Immature natural killer cell (primary cell): ENCODE measurements around the gene CRY2. TPM values are rescaled to one million over a fixed set of nuclear protein-coding genes. Genes with fewer than 3 reads are reported as not detected.
A peak's percentile ranks its signal among the peaks of the same experiment; 100 is the strongest.

Experiments used
- DNase-seq, 3 donors: peaks; one replicate each; pipeline ENCODE4 v3.0.0; 2022; ENCODE audit warnings: mixed read lengths in 1 of 3
- H3K27ac Mint-ChIP-seq, 6 donors: one replicate each; pipeline ENCODE4 v1.8.0; 2020; ENCODE audit warnings: mixed read lengths in 6 of 6, mild to moderate bottlenecking in 5 of 6, inconsistent platforms in 4 of 6, moderate library complexity in 3 of 6
- H3K27me3 Mint-ChIP-seq, 3 donors: one replicate each; pipeline ENCODE4 v1.8.0; 2020 to 2021; ENCODE audit warnings: low read depth in 3 of 3, mild to moderate bottlenecking in 3 of 3, mixed read lengths in 3 of 3, moderate library complexity in 3 of 3, inconsistent platforms in 1 of 3
- H3K36me3 Mint-ChIP-seq, 3 donors: one replicate each; pipeline ENCODE4 v1.8.0; 2020; ENCODE audit warnings: mixed read lengths in 3 of 3, inconsistent platforms in 2 of 3, mild to moderate bottlenecking in 2 of 3
- H3K4me1 Mint-ChIP-seq, 2 donors: one replicate each; pipeline ENCODE4 v1.8.0; 2020; ENCODE audit warnings: inconsistent platforms in 2 of 2, mild to moderate bottlenecking in 2 of 2, mixed read lengths in 2 of 2, moderate library complexity in 1 of 2
- H3K4me3 Mint-ChIP-seq, 5 donors: one replicate each; pipeline ENCODE4 v1.8.0; 2020; ENCODE audit warnings: mild to moderate bottlenecking in 5 of 5, mixed read lengths in 5 of 5, inconsistent platforms in 3 of 5, moderate library complexity in 3 of 5
- H3K9me3 Mint-ChIP-seq, 6 donors: one replicate each; pipeline ENCODE4 v1.8.0; 2020; ENCODE audit warnings: mild to moderate bottlenecking in 6 of 6, mixed read lengths in 6 of 6, inconsistent platforms in 4 of 6, moderate library complexity in 3 of 6
- polyA plus RNA-seq, 3 donors: library from polyadenylated mRNA; unstranded; fragments of 300-500 nt; fragmentation: Illumina TruSeq; gene quantifications; one replicate each; pipeline ENCODE4 v1.2.3, GENCODE V29; 2021

Gene CRY2
- polyA plus RNA-seq, 3 donors from 2014 or later, result 16.5 to 32.7 (median 20.8) TPM

DNA sequence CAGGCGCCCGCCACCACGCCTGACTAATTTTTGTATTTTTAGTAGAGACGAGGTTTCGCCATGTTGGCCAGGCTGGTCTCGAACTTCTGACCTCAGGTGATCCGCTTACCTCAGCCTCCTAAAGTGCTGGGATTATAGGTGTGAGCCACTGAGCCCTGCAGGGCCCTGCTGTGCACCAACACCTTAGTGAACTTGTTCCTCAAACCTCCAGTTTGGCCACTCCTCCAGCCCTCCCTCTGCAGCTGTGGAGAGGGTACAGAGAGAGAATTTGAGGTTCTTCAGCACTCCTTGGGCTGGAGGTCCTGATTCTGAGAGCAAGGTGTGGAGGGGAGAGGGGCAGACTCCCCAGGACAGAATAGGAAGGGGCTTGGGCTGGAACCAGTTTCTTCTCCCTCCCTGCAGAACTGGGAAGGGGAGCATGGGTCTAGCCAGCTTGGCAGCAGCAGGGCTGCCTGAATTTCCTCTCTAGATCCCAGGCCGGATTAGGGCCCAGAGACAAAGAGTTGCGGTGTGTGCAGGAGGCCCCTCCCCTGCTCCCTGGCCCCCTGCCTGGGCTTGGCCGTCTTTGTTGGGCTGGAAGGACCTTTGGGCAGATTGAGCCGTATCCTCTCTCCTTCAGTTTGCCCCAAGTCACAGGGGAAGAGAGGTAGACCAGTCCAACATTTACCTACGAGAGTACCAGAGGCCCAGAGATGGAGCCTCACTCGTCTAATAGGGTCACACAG, 72.7 kb downstream of the CRY2 start:
- Mint-ChIP-seq H3K4me1 (peaks cover 51 to 57% of the 10 kb centered on the region in 2 donors), H3K27me3 (peaks cover 4 to 21% (median 15%) of the 10 kb centered on the region in 3 donors), H3K27ac (peak overlapping the region in 1 of 6 donors; percentile 34), H3K36me3 (peaks cover 0 to 4% (median 0%) of the 10 kb centered on the region in 3 donors), H3K9me3 (no peaks in the 10 kb centered on the region), H3K4me3 (peak overlapping the region; percentile 21 to 97 (median 93))
- no peak for DNase-seq

DNA sequence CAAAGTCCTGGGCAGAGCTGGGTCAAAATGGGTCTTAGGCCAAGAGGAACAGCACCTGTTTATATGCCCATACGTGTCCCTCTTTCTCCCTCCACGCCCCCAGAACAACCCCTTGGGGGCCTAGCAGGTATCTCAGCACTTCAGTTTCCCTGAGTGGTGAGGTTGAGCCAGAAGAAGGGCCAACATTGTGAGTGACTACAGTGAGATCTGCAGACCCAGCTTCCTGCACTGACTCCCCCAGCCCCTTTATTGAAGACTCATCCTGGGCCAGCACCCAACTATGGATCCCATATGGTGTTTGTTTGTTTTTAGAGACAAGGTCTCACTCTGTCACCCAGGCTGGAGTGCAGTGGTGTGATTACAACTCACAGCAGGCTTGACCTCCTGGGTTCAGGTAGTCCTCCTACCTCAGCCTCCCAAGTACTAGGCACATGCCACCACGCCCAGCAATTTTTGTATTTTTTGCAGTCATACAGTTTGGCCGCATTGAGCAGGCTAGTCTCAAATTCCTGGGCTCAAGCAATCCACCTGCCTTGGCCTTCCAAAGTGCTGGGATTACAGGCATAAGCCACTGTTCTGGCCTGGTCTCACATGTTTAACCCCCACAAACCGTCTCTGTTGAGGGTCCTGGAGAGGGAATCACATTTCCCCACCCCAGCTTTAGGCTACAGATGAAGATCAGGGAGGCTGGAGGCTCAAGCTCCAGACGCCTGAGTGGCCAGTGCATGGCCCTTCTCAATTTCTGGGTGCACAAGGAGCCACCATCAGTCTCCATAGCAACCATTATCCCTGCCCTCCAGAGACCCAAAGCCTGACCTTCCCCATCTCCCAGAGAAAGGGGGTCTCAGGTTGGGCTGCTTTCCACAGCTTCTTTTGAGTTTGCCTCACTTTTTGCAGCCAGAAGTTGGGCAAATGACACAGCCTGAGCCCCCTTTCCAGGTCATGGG, 73.5 kb downstream of the CRY2 start:
- H3K4me1 Mint-ChIP-seq, result peaks cover 42 to 55% of the 10 kb centered on the region in 2 donors
- H3K27ac Mint-ChIP-seq, result no peak overlapping the region
- DNase-seq, result no peak
- H3K9me3 Mint-ChIP-seq, result no peaks in the 10 kb centered on the region
- peaks cover 0 to 4% (median 0%) of the 10 kb centered on the region in 3 donors for H3K36me3 Mint-ChIP-seq
- peak overlapping the region; percentile 23 to 78 (median 70) for H3K4me3 Mint-ChIP-seq
- peaks cover 4 to 19% (median 15%) of the 10 kb centered on the region in 3 donors for H3K27me3 Mint-ChIP-seq

DNA sequence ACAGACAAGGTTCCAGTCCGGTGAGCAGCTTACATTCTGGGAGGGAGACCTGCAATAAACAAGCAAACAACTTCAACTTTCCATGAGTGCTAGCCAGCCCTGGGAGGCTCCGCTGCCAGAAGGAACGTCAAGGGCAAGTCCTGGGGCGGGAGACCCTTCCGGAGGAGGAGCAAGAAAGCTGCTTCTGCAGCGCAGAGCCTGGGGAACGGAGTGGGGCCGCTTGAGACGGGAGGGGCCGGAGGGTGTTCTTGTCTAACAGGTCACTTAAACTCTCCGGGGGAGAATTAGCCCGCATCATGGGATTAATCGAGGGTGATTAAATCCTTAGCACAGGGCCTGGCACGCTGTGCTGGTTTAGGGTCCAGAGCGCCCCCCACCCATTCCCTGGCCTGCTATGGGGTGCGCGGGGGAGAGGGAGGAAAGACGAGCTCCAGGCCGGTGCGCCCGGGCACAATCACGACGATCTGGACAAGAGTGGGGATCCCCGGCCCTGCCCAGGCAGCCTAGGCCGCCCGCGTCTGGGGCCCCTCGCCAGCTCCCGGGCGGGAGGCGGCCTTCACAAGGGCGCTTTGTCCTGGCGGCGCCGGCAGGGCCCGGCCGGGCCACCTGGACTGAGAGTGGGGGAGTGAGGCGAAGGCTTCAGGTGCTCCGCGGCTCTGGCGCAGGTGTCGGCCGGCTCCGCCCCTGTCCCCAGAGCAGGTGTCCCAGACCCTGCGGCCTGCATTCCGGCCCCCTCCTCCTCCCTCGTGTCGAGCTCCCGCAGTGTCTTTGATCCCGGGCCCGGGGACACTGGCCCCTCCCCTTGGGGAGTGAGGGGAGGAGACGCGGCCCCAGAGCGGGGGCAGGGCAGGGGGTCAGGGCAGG, 74.5 kb downstream of the CRY2 start:
- peak overlapping the region; percentile 52 to 78 (median 70) for H3K4me3 Mint-ChIP-seq
- H3K27me3 Mint-ChIP-seq, result peaks cover 4 to 19% (median 15%) of the 10 kb centered on the region in 3 donors
- peaks cover 33 to 45% of the 10 kb centered on the region in 2 donors for H3K4me1 Mint-ChIP-seq
- H3K36me3 Mint-ChIP-seq, result peaks cover 0 to 4% (median 0%) of the 10 kb centered on the region in 3 donors
- H3K9me3 Mint-ChIP-seq, result no peaks in the 10 kb centered on the region
- H3K27ac Mint-ChIP-seq, result no peak overlapping the region
- no peak for DNase-seq

DNA sequence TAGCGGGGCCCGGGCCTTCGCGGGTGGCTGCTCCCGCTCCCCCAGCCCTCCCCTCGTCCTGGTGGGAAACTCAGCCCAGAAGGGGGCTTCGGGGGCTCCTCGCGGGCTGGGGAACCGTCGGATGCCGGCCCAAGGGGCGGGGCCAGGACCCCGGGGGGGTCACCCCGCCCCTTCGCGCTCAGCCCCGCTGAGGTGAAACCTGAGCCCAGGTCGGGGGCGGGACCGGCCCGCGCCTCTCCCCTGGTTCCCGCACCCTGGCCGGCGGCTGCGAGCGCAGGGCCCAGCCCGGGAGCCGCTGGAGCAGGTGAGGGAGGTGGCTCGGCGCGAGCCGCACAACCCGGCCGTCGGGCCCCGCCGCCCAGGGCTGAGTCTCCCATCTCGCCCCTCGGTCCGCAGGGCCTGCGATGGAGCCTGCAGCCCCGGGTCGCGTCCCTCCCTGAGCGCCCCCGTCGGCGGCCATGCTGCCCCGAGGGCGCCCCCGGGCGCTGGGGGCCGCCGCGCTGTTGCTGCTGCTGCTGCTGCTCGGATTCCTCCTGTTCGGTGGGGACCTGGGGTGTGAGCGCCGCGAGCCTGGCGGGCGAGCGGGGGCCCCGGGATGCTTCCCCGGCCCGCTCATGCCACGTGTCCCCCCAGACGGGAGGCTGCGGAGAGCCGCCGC, 75.3 kb downstream of the CRY2 start, which contains the start of gene LARGE2:
LARGE2 (plus strand) TSS at position 232 of the 658 bp plus-strand sequence; CDS start at position 459, 227 bp downstream.
- peaks cover 0 to 4% (median 0%) of the 10 kb centered on the region in 3 donors for H3K36me3 Mint-ChIP-seq
- DNase-seq, result peak in 1 of 3 donors; percentile 24
- no peaks in the 10 kb centered on the region for H3K9me3 Mint-ChIP-seq
- H3K27ac Mint-ChIP-seq, result no peak within 1 kb of the TSS
- peak within 1 kb of the TSS; percentile 70 to 85 (median 74) for H3K4me3 Mint-ChIP-seq
- peaks cover 33 to 44% of the 10 kb centered on the region in 2 donors for H3K4me1 Mint-ChIP-seq
- H3K27me3 Mint-ChIP-seq, result peaks cover 4 to 19% (median 15%) of the 10 kb centered on the region in 3 donors

DNA sequence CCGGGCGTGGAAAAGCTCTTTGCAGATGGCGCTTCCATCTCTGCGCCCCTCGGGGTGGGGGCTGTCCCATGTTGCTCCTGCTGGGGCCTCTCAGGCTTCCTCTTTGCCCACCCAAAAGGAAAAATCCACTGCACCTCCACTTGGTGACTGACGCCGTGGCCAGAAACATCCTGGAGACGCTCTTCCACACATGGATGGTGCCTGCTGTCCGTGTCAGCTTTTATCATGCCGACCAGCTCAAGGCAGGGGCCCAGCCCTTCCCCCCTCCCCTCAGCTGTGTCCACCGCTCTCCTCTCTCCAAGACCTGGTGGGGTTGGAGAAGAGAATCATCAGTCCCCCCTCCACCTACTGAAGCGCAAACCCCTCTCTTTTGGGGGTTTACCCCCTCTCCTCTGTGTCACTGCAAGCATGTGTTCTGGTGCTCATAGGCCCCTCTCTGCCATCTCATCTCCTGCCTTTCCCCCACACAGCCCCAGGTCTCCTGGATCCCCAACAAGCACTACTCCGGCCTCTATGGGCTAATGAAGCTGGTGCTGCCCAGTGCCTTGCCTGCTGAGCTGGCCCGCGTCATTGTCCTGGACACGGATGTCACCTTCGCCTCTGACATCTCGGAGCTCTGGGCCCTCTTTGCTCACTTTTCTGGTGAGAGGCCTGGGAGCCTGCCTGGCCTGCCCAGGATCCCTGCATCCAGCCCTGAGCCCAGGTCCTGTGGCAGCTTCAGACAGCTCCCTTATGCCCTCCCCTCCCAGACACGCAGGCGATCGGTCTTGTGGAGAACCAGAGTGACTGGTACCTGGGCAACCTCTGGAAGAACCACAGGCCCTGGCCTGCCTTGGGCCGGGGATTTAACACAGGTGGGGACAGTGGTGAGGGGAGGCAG, 77.0 kb downstream of the CRY2 start:
- Mint-ChIP-seq H3K9me3 (no peaks in the 10 kb centered on the region), H3K36me3 (peaks cover 0 to 4% (median 0%) of the 10 kb centered on the region in 3 donors), H3K4me1 (peaks cover 21 to 36% of the 10 kb centered on the region in 2 donors), H3K27ac (peak overlapping the region in 1 of 6 donors; percentile 36), H3K4me3 (peak overlapping the region; percentile 42 to 72 (median 57)), H3K27me3 (peaks cover 0 to 12% (median 12%) of the 10 kb centered on the region in 3 donors)
- DNase-seq, result no peak

DNA sequence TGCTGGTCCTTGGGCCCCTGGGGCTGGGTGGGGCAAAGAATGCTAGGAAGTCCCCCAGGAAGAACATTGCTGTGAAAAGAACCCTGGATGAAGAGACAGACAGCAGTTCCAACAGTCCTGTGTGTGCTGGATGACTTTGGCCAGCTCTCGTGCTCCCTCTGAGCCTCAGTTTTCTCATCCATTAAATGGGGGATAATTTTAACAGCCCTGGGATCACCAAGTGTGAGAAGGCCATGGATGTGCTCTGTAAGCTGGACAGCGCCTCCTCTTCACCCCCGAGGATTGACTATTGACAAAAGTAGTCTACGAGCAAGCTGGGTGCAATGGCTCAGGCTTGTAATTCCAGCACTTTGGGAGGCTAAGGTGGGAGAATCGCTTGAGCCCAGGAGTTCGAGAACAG, 77.7 kb downstream of the CRY2 start:
- Mint-ChIP-seq H3K27ac (no peak overlapping the region), H3K36me3 (peaks cover 0 to 4% (median 0%) of the 10 kb centered on the region in 3 donors), H3K27me3 (peaks cover 0 to 14% (median 13%) of the 10 kb centered on the region in 3 donors), H3K9me3 (no peaks in the 10 kb centered on the region), H3K4me3 (no peak overlapping the region), H3K4me1 (peaks cover 23 to 38% of the 10 kb centered on the region in 2 donors)
- no peak for DNase-seq

DNA sequence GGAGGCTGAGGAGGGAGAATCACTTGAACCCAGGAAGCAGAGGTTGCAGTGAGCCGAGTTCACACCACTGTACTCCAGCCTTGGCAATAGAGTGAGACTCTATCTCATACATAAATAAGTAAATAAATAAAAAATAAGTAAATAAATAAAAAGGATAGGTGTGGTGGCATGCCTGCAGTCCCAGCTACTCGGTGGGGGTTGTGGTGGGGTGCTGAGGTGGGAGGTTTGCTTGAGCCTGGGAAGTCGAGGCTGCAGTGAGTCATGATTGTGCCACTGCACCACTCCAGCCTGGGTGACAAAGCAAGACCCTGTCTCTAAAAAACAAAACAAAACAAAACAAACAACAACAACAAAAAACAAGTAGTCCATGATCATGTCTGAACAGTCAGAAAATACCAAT, 78.3 kb downstream of the CRY2 start:
- peaks cover 30 to 43% of the 10 kb centered on the region in 2 donors for H3K4me1 Mint-ChIP-seq
- DNase-seq, result no peak
- H3K27ac Mint-ChIP-seq, result no peak overlapping the region
- peaks cover 0 to 4% (median 0%) of the 10 kb centered on the region in 3 donors for H3K36me3 Mint-ChIP-seq
- peaks cover 6 to 17% (median 17%) of the 10 kb centered on the region in 3 donors for H3K27me3 Mint-ChIP-seq
- H3K4me3 Mint-ChIP-seq, result peak overlapping the region in 1 of 5 donors; percentile 29
- H3K9me3 Mint-ChIP-seq, result no peaks in the 10 kb centered on the region

DNA sequence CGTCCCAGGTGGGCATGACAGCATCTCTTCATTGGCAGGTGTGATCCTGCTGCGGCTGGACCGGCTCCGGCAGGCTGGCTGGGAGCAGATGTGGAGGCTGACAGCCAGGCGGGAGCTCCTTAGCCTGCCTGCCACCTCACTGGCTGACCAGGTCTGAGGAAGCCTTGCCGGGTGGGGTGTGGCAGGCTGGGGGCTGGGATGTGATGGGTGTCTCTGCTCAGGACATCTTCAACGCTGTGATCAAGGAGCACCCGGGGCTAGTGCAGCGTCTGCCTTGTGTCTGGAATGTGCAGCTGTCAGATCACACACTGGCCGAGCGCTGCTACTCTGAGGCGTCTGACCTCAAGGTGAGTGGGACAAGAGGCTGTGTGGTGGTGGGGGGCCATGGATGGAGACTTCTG, 78.7 kb downstream of the CRY2 start:
- H3K4me3 Mint-ChIP-seq, result peak overlapping the region in 1 of 5 donors; percentile 29
- DNase-seq, result no peak
- H3K4me1 Mint-ChIP-seq, result peaks cover 34 to 45% of the 10 kb centered on the region in 2 donors
- H3K36me3 Mint-ChIP-seq, result peaks cover 0 to 4% (median 0%) of the 10 kb centered on the region in 3 donors
- H3K27me3 Mint-ChIP-seq, result peaks cover 6 to 17% (median 17%) of the 10 kb centered on the region in 3 donors
- H3K9me3 Mint-ChIP-seq, result no peaks in the 10 kb centered on the region
- no peak overlapping the region for H3K27ac Mint-ChIP-seq

DNA sequence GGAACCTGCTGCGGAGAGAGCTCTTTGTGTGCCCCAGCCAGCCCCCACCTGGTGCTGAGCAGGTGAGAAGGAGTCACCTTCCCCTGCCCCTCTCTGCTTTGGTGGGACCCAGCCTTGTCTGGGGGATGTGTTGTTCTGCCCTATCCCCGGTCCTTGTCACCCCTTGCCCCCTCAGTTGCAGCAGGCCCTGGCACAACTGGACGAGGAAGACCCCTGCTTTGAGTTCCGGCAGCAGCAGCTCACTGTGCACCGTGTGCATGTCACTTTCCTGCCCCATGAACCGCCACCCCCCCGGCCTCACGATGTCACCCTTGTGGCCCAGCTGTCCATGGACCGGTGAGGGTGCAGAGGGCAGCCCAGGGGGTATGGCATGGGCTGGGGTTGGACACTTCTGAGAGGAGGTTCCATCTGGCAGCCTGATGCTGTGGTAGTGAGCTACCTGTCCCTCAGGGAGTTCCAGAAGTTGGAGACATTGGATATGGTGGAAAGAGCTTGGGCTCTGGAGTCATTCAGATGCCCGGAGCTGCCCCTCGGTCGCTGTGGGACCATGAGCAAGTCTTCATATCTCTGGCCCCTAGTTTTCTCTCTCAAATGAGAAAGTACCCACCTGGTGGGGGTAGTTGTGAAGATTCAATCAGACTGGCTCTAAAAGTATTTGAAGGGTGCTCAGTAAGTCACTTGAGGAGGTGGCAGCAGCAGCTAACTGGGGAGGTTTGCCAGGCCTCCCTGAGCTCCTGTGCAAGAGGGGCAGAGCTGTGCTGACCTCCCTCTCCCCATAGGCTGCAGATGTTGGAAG, 79.5 kb downstream of the CRY2 start:
- peak overlapping the region in 3 of 6 donors; percentile 30 to 68 (median 50) for H3K27ac Mint-ChIP-seq
- H3K27me3 Mint-ChIP-seq, result peaks cover 6 to 19% (median 13%) of the 10 kb centered on the region in 3 donors
- H3K4me3 Mint-ChIP-seq, result no peak overlapping the region
- DNase-seq, result no peak
- H3K36me3 Mint-ChIP-seq, result peaks cover 3 to 6% (median 4%) of the 10 kb centered on the region in 3 donors
- no peaks in the 10 kb centered on the region for H3K9me3 Mint-ChIP-seq
- peaks cover 42 to 47% of the 10 kb centered on the region in 2 donors for H3K4me1 Mint-ChIP-seq

DNA sequence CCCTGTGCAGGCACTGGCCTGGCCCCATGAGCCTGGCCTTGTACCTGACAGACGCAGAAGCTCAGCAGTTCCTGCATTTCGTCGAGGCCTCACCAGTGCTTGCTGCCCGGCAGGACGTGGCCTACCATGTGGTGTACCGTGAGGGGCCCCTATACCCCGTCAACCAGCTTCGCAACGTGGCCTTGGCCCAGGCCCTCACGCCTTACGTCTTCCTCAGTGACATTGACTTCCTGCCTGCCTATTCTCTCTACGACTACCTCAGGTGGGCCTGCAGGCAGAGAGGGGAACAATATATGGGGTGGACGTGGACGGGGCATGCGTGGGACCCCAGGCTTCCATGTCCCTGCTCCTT, 80.0 kb downstream of the CRY2 start:
- Mint-ChIP-seq H3K4me3 (no peak overlapping the region), H3K27me3 (peaks cover 10 to 19% (median 12%) of the 10 kb centered on the region in 3 donors), H3K4me1 (peaks cover 43 to 47% of the 10 kb centered on the region in 2 donors), H3K9me3 (no peaks in the 10 kb centered on the region), H3K27ac (peak overlapping the region in 4 of 6 donors; percentile 36 to 83 (median 59)), H3K36me3 (peaks cover 3 to 6% (median 4%) of the 10 kb centered on the region in 3 donors)
- DNase-seq, result no peak
